ENCODE results near the gene BBS2. TPM values are rescaled to one million over a fixed set of nuclear protein-coding genes. Genes with fewer than 3 reads are reported as not detected.

Gene BBS2, protein sequence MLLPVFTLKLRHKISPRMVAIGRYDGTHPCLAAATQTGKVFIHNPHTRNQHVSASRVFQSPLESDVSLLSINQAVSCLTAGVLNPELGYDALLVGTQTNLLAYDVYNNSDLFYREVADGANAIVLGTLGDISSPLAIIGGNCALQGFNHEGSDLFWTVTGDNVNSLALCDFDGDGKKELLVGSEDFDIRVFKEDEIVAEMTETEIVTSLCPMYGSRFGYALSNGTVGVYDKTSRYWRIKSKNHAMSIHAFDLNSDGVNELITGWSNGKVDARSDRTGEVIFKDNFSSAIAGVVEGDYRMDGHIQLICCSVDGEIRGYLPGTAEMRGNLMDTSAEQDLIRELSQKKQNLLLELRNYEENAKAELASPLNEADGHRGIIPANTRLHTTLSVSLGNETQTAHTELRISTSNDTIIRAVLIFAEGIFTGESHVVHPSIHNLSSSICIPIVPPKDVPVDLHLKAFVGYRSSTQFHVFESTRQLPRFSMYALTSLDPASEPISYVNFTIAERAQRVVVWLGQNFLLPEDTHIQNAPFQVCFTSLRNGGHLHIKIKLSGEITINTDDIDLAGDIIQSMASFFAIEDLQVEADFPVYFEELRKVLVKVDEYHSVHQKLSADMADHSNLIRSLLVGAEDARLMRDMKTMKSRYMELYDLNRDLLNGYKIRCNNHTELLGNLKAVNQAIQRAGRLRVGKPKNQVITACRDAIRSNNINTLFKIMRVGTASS
- total RNA-seq (2021) = 56.3 and 77.8 TPM in 2 replicates
- percentile 72 among the genes with signal in this experiment for Bru-seq, nascent RNA
- BruChase-seq, experiment 1, labeled RNA remaining after a 2-hour chase = percentile 81 among the genes with signal in this experiment
- percentile 63 among the genes with signal in this experiment for BruChase-seq, experiment 2, labeled RNA remaining after a 6-hour chase
- long read RNA-seq, transcript BBS2-201 (17 exons, 2,963 nt) = major isoform, 60 of 77 reads
- long read RNA-seq, partial matches to known transcripts = 3 of 77 reads
- long read RNA-seq, other reads (novel, unspliced or antisense) = 14 of 77 reads

DNA sequence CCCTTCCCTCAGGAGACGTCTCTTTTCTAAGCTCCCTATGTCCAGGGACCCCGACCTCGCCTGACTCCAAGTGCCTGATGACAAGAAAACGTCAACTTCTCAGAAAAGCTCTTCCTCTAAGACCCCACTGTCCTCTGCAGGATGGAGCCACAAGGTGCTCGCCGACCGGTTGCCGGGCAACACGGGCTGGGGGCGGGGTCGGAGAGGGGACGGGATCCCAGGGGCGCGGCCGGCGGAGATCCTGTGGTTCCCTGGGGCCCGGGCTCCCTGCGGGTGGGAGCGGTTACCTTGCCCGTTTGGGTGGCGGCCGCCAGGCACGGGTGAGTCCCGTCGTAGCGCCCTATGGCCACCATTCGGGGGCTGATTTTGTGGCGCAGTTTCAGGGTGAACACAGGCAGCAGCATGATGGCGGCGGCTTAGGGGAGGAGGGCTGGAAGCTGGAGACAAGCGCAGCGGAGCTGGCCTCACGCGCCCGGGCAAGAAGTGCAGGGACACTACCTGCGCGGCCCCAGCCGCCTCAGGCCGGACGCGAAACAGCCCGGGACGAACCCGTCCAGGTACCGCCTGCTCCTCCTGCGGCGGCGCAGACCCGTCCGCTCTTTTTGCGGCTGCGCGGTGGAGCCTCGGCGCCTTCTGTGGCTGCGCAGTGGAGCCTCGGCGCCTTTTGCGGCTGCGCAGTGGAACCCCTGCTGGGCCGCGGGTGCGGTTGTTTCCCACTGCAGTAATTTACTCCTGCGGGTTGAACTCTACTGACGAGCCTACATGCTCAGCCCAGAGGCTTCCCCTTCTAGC is at the start of gene BBS2:
TSS of gene BBS2 (minus strand) at position 566 of the 792 bp plus-strand sequence. CDS start at position 404, 162 bp downstream.
- intact Hi-C loops (cut with micrococcal nuclease; ENCODE audit: unreplicated experiment) = loop anchor here (1.0 to 10.0 kb wide), 2 partner anchors 49 to 55 kb away; no protein-coding TSS in a partner anchor
- POLR2A ChIA-PET (ENCODE audit: unreplicated experiment) = no interaction called here

DNA sequence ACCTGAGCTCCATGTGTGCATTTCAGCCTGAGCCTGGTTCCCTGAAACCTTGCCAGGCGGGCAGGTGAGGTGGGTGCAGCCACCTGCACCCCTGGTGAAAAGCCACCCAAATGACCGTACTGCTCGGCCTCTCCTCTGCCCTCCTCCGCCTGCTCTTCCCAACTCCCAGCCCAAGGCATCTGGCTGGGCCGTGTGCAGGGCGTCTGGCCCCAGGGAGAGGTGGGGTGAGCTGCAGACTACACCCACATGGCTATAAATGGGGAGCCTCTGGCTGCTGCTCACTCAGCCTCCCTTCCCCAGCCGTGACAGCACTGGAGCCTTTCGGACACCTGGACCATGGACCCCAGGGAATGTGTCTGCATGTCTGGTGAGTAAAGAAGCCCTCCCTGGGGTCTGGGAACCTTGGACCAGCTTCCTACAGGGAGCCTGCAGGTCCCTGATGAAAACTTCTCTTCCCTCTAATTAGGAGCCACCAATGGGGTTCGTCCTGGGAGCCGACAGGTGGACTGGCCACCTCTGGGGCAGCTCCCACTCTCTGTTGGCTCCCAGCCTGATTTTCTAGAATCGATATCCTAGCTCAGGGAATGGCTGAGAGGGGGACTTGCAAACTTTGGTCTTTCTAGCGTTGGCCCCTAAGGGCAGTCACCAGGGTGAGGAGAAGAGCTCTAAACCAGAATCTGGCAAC is 45.1 kb upstream of the BBS2 start, which contains the start of gene MT4:
TSS of gene MT4 (plus strand) at position 281 of the 685 bp plus-strand sequence. CDS start at position 337, 56 bp downstream.
- H3K4me1 ChIP-seq (replicated peaks; ENCODE audit: insufficient read depth) = no peaks in the 10 kb centered on the region
- TF ChIP-seq EZH2 (IDR thresholded peaks at IDR 0.05; ENCODE audit: low read depth) = no peak
- TF ChIP-seq, protein P1, sequence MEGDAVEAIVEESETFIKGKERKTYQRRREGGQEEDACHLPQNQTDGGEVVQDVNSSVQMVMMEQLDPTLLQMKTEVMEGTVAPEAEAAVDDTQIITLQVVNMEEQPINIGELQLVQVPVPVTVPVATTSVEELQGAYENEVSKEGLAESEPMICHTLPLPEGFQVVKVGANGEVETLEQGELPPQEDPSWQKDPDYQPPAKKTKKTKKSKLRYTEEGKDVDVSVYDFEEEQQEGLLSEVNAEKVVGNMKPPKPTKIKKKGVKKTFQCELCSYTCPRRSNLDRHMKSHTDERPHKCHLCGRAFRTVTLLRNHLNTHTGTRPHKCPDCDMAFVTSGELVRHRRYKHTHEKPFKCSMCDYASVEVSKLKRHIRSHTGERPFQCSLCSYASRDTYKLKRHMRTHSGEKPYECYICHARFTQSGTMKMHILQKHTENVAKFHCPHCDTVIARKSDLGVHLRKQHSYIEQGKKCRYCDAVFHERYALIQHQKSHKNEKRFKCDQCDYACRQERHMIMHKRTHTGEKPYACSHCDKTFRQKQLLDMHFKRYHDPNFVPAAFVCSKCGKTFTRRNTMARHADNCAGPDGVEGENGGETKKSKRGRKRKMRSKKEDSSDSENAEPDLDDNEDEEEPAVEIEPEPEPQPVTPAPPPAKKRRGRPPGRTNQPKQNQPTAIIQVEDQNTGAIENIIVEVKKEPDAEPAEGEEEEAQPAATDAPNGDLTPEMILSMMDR (conservative IDR thresholded peaks at IDR 0.05) = no peak
- intact Hi-C loops (cut with micrococcal nuclease; ENCODE audit: unreplicated experiment) = no loop called here
- POLR2A ChIA-PET (ENCODE audit: unreplicated experiment) = no interaction called here
- no peaks in the 10 kb centered on the region for H3K27me3 ChIP-seq (ENCODE audit: insufficient read depth, low read depth)
- no peak for DNase-seq
- no peaks in the 10 kb centered on the region for H3K79me2 ChIP-seq (ENCODE audit: low read depth)
- no TSS peak for BruUV-seq (replicated peaks)
- CTCF ChIA-PET = no interaction called here
- H4K20me1 ChIP-seq (ENCODE audit: insufficient read depth) = no peaks in the 10 kb centered on the region
- no peak within 1 kb of the TSS for H3K4me2 ChIP-seq
- no peak within 1 kb of the TSS for H2AFZ ChIP-seq
- H3K27ac ChIP-seq = no peak within 1 kb of the TSS
- no peak within 1 kb of the TSS for H3K4me3 ChIP-seq
- no peaks in the 10 kb centered on the region for H3K9me2 ChIP-seq (ENCODE audit: insufficient read depth)
- no peaks in the 10 kb centered on the region for H3F3A ChIP-seq (ENCODE audit: insufficient read depth, low read depth)
- no peaks in the 10 kb centered on the region for H3K36me3 ChIP-seq (ENCODE audit: low read depth)
- H3K9me3 ChIP-seq (ENCODE audit: insufficient read depth, low read depth) = no peaks in the 10 kb centered on the region

More for the DNA sequence above, at the start of gene BBS2:
- CTCF ChIA-PET = no interaction called here
- H3K9me3 ChIP-seq (ENCODE audit: insufficient read depth, low read depth) = no peaks in the 10 kb centered on the region
- peak within 1 kb of the TSS; percentile 52; the same call in 1 of the 2 replicates for H3K27ac ChIP-seq
- H3K9me2 ChIP-seq (ENCODE audit: insufficient read depth) = no peaks in the 10 kb centered on the region
- BruUV-seq (replicated peaks) = no TSS peak
- no peaks in the 10 kb centered on the region for H3K27me3 ChIP-seq (ENCODE audit: insufficient read depth, low read depth)
- 0 out of 2 replicates have a peak, but pooled peaks cover 8% of the 10 kb centered on the region for H3F3A ChIP-seq (ENCODE audit: insufficient read depth, low read depth)
- H3K79me2 ChIP-seq (ENCODE audit: low read depth) = peaks cover 30% of the 10 kb centered on the region
- H2AFZ ChIP-seq = peak within 1 kb of the TSS; percentile 97
- H3K4me2 ChIP-seq = peak within 1 kb of the TSS; percentile 97
- H3K4me3 ChIP-seq = peak within 1 kb of the TSS; percentile 81
- H3K4me1 ChIP-seq (replicated peaks; ENCODE audit: insufficient read depth) = peaks cover 30% of the 10 kb centered on the region
- peak; percentile 75 to 90 for DNase-seq
- H3K36me3 ChIP-seq (ENCODE audit: low read depth) = no peaks in the 10 kb centered on the region
- no peaks in the 10 kb centered on the region; the same call in 1 of the 2 replicates for H4K20me1 ChIP-seq (ENCODE audit: insufficient read depth)
- TF ChIP-seq EZH2 (IDR thresholded peaks at IDR 0.05; ENCODE audit: low read depth) = no peak
- TF ChIP-seq, protein P1 (conservative IDR thresholded peaks at IDR 0.05) = no peak
